H1 (cell line): ENCODE measurements around the gene ORC5. TPM values are rescaled to one million over a fixed set of nuclear protein-coding genes. Genes with fewer than 3 reads are reported as not detected.

Source experiments
- CTCF ChIA-PET: fragments of 300-600 bp; sonication (Branson Sonifier 250); formaldehyde crosslinking; loops from one replicate; lab custom pipeline; 2021; ENCODE audit not compliant: partially characterized antibody; lab: Charles Lee
- POLR2A ChIA-PET: fragments of 300-600 bp; sonication (Branson Sonifier 250); formaldehyde crosslinking; loops from one replicate; lab custom pipeline; 2021; ENCODE audit warnings: inconsistent platforms; ENCODE audit not compliant: partially characterized antibody; lab: Charles Lee
- DNase-seq, 2 experiments: peaks; one replicate each; pipeline versions ENCODE4 v3.0.0 to v3.0.0-alpha.2; 2010 to 2022; ENCODE audit warnings: low spot score in 2 of 2, low read depth in 1 of 2, mixed read lengths in 1 of 2
- FAIRE-seq: peaks from 2 replicates; lab custom pipeline; 2011; peaks lifted over from hg19 to GRCh38; lab: Jason Lieb, UNC
- H2AFZ ChIP-seq: 2 replicates; pipeline ENCODE4 v1.8.1; 2012; ENCODE audit warnings: low read length, inconsistent platforms
- H2AK5ac ChIP-seq: 2 replicates; pipeline ENCODE4 v1.6.1; 2013; ENCODE audit warnings: low read depth, low read length
- H2BK120ac ChIP-seq: replicated peaks from 2 replicates; pipeline ENCODE3; 2013; ENCODE audit warnings: low read depth, low read length, inconsistent platforms
- H2BK12ac ChIP-seq: 2 replicates; pipeline ENCODE4 v1.6.1; 2013; ENCODE audit warnings: low read depth, low read length
- H2BK15ac ChIP-seq: 2 replicates; pipeline ENCODE4 v1.6.1; 2013; ENCODE audit warnings: low read length
- H2BK20ac ChIP-seq: 2 replicates; pipeline ENCODE4 v1.6.1; 2013; ENCODE audit warnings: low read length
- H2BK5ac ChIP-seq: 2 replicates; pipeline ENCODE4 v1.6.1; 2013; ENCODE audit warnings: low read depth, low read length
- H3K14ac ChIP-seq: 2 replicates; pipeline ENCODE4 v1.6.1; 2013; ENCODE audit warnings: inconsistent platforms; ENCODE audit not compliant: insufficient read length
- H3K18ac ChIP-seq: 2 replicates; pipeline ENCODE4 v1.6.1; 2013; ENCODE audit warnings: low read length; ENCODE audit errors: extremely low read depth
- H3K23ac ChIP-seq: 2 replicates; pipeline ENCODE4 v1.6.1; 2013; ENCODE audit warnings: inconsistent platforms; ENCODE audit not compliant: insufficient read length
- H3K23me2 ChIP-seq: 2 replicates; pipeline ENCODE4 v1.6.1; 2013; ENCODE audit warnings: low read depth, low read length
- H3K27ac ChIP-seq: 2 replicates; pipeline ENCODE4 v1.6.1; 2011; ENCODE audit warnings: low read depth, low read length, inconsistent platforms
- H3K27me3 ChIP-seq, 4 experiments: replicated peaks in 1 of 4; 1 replicate in 1 of 4; 2 replicates in 3 of 4; pipeline versions ENCODE4 v1.6.1 to v1.8.1; 2011 to 2013; ENCODE audit warnings: low read length in 3 of 4, mild to moderate bottlenecking in 3 of 4, inconsistent platforms in 2 of 4, mixed read lengths in 2 of 4, moderate library complexity in 1 of 4; ENCODE audit not compliant: control insufficient read depth in 3 of 4, insufficient read depth in 3 of 4; ENCODE audit errors: extremely low read depth in 1 of 4
- H3K36me3 ChIP-seq, 4 experiments: 2 replicates each; pipeline versions ENCODE4 v1.6.1 to v1.8.1; 2011 to 2013; ENCODE audit warnings: mild to moderate bottlenecking in 4 of 4, low read length in 3 of 4, moderate library complexity in 2 of 4, control low read depth in 1 of 4, inconsistent platforms in 1 of 4; ENCODE audit not compliant: insufficient read depth in 4 of 4, control insufficient read depth in 2 of 4
- H3K4ac ChIP-seq: replicated peaks from 2 replicates; pipeline ENCODE3; 2013; ENCODE audit warnings: low read length, low read depth, mixed read lengths, inconsistent platforms; ENCODE audit not compliant: insufficient read length
- H3K4me1 ChIP-seq, 4 experiments: replicated peaks in 1 of 4; 1 replicate in 1 of 4; 2 replicates in 3 of 4; pipeline versions ENCODE4 v1.6.1 to v1.8.1; 2011 to 2013; ENCODE audit warnings: low read length in 3 of 4, inconsistent platforms in 2 of 4, mixed read lengths in 1 of 4; ENCODE audit not compliant: insufficient read depth in 4 of 4, control insufficient read depth in 3 of 4
- H3K4me2 ChIP-seq, 2 experiments: 2 replicates each; pipeline versions ENCODE4 v1.6.1 to v1.8.1; 2011 to 2013; ENCODE audit warnings: low read depth in 2 of 2, low read length in 2 of 2, control low read depth in 1 of 2, inconsistent platforms in 1 of 2, mild to moderate bottlenecking in 1 of 2; ENCODE audit not compliant: insufficient read depth in 1 of 2
- H3K4me3 ChIP-seq, 4 experiments: fragments of 200-600, 300-600 bp in 1 of 4; sonication (generic), shearing (Covaris generic), sonication (Bioruptor Twin) in 1 of 4; 2 replicates each; pipeline versions ENCODE4 v1.5.1 to v1.8.1; 2011 to 2016; ENCODE audit warnings: low read length in 4 of 4, low read depth in 3 of 4, control low read depth in 2 of 4, inconsistent platforms in 2 of 4, mild to moderate bottlenecking in 2 of 4, mixed read lengths in 1 of 4, moderate library complexity in 1 of 4; ENCODE audit not compliant: insufficient read depth in 2 of 4; ENCODE audit errors: extremely low read depth in 1 of 4
- H3K56ac ChIP-seq: replicated peaks from 2 replicates; pipeline ENCODE3; 2013; ENCODE audit warnings: low read depth, mild to moderate bottlenecking, mixed read lengths, low read length, inconsistent platforms; ENCODE audit not compliant: insufficient read length
- H3K79me1 ChIP-seq: 2 replicates; pipeline ENCODE4 v1.6.1; 2013; ENCODE audit warnings: low read depth, low read length, control low read depth
- H3K79me2 ChIP-seq, 2 experiments: 2 replicates each; pipeline versions ENCODE4 v1.6.1 to v1.8.1; 2012 to 2013; ENCODE audit warnings: low read length in 2 of 2, mild to moderate bottlenecking in 2 of 2, inconsistent platforms in 1 of 2; ENCODE audit not compliant: insufficient read depth in 2 of 2, control insufficient read depth in 1 of 2
- H3K9ac ChIP-seq, 4 experiments: replicated peaks in 1 of 4; 1 replicate in 1 of 4; 2 replicates in 3 of 4; pipeline versions ENCODE4 v1.6.1 to v1.8.1; 2011 to 2013; ENCODE audit warnings: low read depth in 3 of 4, low read length in 3 of 4, control low read depth in 2 of 4, mild to moderate bottlenecking in 2 of 4, moderate library complexity in 2 of 4, inconsistent platforms in 1 of 4; ENCODE audit errors: extremely low read depth in 1 of 4
- H3K9me3 ChIP-seq, 2 experiments: 2 replicates each; pipeline versions ENCODE4 v1.6.1 to v1.8.1; 2012 to 2013; ENCODE audit warnings: mild to moderate bottlenecking in 2 of 2, moderate library complexity in 2 of 2, control low read depth in 1 of 2, inconsistent platforms in 1 of 2, low read depth in 1 of 2, low read length in 1 of 2, mixed read lengths in 1 of 2; ENCODE audit not compliant: insufficient read depth in 2 of 2
- H4K20me1 ChIP-seq, 2 experiments: replicated peaks in 1 of 2; 2 replicates each; pipeline versions ENCODE3 to v1.8.1; 2011 to 2013; ENCODE audit warnings: inconsistent platforms in 2 of 2, low read length in 2 of 2, mild to moderate bottlenecking in 1 of 2; ENCODE audit not compliant: insufficient read depth in 2 of 2, control insufficient read depth in 1 of 2
- H4K5ac ChIP-seq: 2 replicates; pipeline ENCODE4 v1.6.1; 2013; ENCODE audit warnings: low read length, low read depth, mixed read lengths, inconsistent platforms; ENCODE audit not compliant: insufficient read length
- H4K8ac ChIP-seq: 2 replicates; pipeline ENCODE4 v1.8.0; 2013; ENCODE audit warnings: mild to moderate bottlenecking, moderate library complexity, low read length, inconsistent platforms; ENCODE audit not compliant: insufficient read depth; ENCODE audit errors: extremely low read depth
- H4K91ac ChIP-seq: replicated peaks from 2 replicates; pipeline ENCODE3; 2013; ENCODE audit warnings: low read length, mixed read lengths, inconsistent platforms; ENCODE audit not compliant: insufficient read length
- CHD1 ChIP-seq: IDR thresholded peaks from 2 replicates; pipeline ENCODE4 v1.6.1; 2012; ENCODE audit warnings: low read depth, low read length, improper control_type of control experiment
- CTBP2 ChIP-seq: IDR thresholded peaks from 2 replicates; pipeline ENCODE4 v1.7.0; 2011; ENCODE audit warnings: borderline replicate concordance, mild to moderate bottlenecking, moderate library complexity, mixed read lengths, low read length; ENCODE audit not compliant: insufficient read depth, insufficient read length
- GABPA ChIP-seq: IDR thresholded peaks from 2 replicates; pipeline ENCODE4 v1.6.1; 2011; ENCODE audit warnings: mild to moderate bottlenecking, low read length, moderate library complexity, borderline replicate concordance; ENCODE audit not compliant: insufficient read depth
- KDM5A ChIP-seq: fragments of 200-600 bp; IDR thresholded peaks from 2 replicates; pipeline ENCODE4 v1.7.1; 2012; ENCODE audit warnings: mild to moderate bottlenecking, low read length, inconsistent platforms, mixed read lengths
- NANOG ChIP-seq: IDR thresholded peaks from 2 replicates; pipeline ENCODE4 v1.6.1; 2011; ENCODE audit warnings: low read length, low read depth, mild to moderate bottlenecking, inconsistent platforms; ENCODE audit not compliant: insufficient read depth, poor library complexity, severe bottlenecking
- POLR2A ChIP-seq, 2 experiments: IDR thresholded peaks; 1 replicate in 1 of 2; 2 replicates in 1 of 2; pipeline ENCODE4 v1.6.1; 2011; ENCODE audit warnings: low read depth in 2 of 2, low read length in 2 of 2, mild to moderate bottlenecking in 2 of 2; ENCODE audit errors: control extremely low read depth in 1 of 2
- RAD21 ChIP-seq, 2 experiments: IDR thresholded peaks in 1 of 2; conservative IDR thresholded peaks in 1 of 2; 2 replicates each; pipeline ENCODE4 v1.6.1; 2011; ENCODE audit warnings: low read depth in 2 of 2, low read length in 2 of 2, improper control_type of control experiment in 1 of 2, inconsistent platforms in 1 of 2, mild to moderate bottlenecking in 1 of 2, moderate library complexity in 1 of 2
- RXRA ChIP-seq: IDR thresholded peaks from 2 replicates; pipeline ENCODE4 v1.6.1; 2011; ENCODE audit warnings: low read depth, mild to moderate bottlenecking, low read length, moderate library complexity; ENCODE audit not compliant: insufficient read depth
- TAF1 ChIP-seq: IDR thresholded peaks from 2 replicates; pipeline ENCODE4 v1.6.1; 2011; ENCODE audit warnings: mild to moderate bottlenecking, low read depth, low read length
- WGBS, 2 experiments: shearing (Covaris generic) in 1 of 2; methylation state at CpG; one replicate each; pipeline versions ENCODE4 v1.1.6 to v1.1.7; 2013 to 2015; ENCODE audit warnings: low lambda C conversion rate in 2 of 2, mixed read lengths in 2 of 2, inconsistent platforms in 1 of 2, low coverage in 1 of 2, missing lambda C conversion rate in 1 of 2; ENCODE audit not compliant: insufficient replicate concordance in 2 of 2, insufficient coverage in 1 of 2, insufficient read length in 1 of 2; ENCODE audit errors: extremely low coverage in 1 of 2, missing lambda C conversion rate in 1 of 2; 5-methylcytosine and 5-hydroxymethylcytosine counted together
- polyA plus RNA-seq, 7 experiments: library from polyadenylated mRNA; depleted of rRNA in 3 of 7; stranded (reverse) in 5 of 7; unstranded in 2 of 7; fragments of >200 nt in 5 of 7; fragments of 200-250 nt in 2 of 7; gene quantifications; 1 replicate in 5 of 7; 2 replicates in 1 of 7; 4 replicates in 1 of 7; pipeline versions ENCODE4 v1.2.1 to v1.2.3, GENCODE V29; 2011 to 2013; ENCODE audit warnings: missing spikeins in 2 of 7, mixed read lengths in 2 of 7
- total RNA-seq: library from RNA; stranded (reverse); fragmentation: NEBNext Ultra II Directional; extraction: Animal tissue kit (Norgen Biotek cat#: 25700); gene quantifications from 2 replicates; pipeline ENCODE4 v1.2.1, GENCODE V29; 2021
- TF ChIP-seq, protein P1 (sequence below): IDR thresholded peaks from 2 replicates; pipeline ENCODE4 v1.6.1; 2012; ENCODE audit warnings: inconsistent platforms

Gene ORC5
- total and polyA plus RNA-seq, 2 of the 8 experiments (the other 6 are each of a cell fraction or from before 2014, with no cell fraction given): 7.7 to 19.9 TPM

DNA sequence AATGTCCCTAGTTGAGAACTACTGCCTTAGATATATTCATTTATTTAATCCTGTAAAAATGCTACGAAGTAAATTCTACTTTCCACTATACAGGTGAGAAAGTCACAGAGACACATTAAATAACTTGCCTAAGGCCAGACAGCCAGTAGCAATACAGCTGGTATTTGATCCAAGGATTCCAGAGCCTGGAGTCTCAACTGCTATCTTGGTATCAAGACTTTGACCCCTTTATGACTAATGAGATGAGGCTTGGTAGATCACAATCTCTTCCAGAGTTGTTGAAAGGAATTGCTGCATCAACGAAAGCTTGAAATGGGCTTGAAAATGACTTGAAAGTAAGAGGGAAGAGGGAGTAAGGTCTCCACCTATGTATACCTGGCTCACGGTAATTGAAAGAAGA lies 83.3 kb downstream of the ORC5 start:
- H3K79me2 ChIP-seq: no peaks in the 10 kb centered on the region
- CTCF ChIA-PET: no interaction called here
- WGBS, 2 experiments: 90% methylated on average over 3 of the region's 3 CpGs; no CpG with 5 or more reads in 1 of the 2 experiments
- H2BK20ac ChIP-seq: no peak overlapping the region
- no peak overlapping the region for H3K23ac ChIP-seq
- H3K4me1 ChIP-seq: peaks cover 0 to 4% (median 0%) of the 10 kb centered on the region in 4 experiments; a peak in 1 of 7 replicates
- no peak overlapping the region for H3K14ac ChIP-seq
- no peak overlapping the region for H2BK12ac ChIP-seq
- no peak overlapping the region for H3K4me3 ChIP-seq
- H3K18ac ChIP-seq: no peak overlapping the region
- no peak overlapping the region for H3K56ac ChIP-seq
- POLR2A ChIA-PET: no interaction called here
- no peak overlapping the region for H3K4me2 ChIP-seq
- H3K4ac ChIP-seq: no peak overlapping the region
- no peaks in the 10 kb centered on the region for H3K27me3 ChIP-seq
- H4K5ac ChIP-seq: no peak overlapping the region
- no peaks in the 10 kb centered on the region for H3K36me3 ChIP-seq
- no peak overlapping the region for H4K91ac ChIP-seq
- no peaks in the 10 kb centered on the region for H4K20me1 ChIP-seq
- no peak overlapping the region for H3K27ac ChIP-seq
- no peaks in the 10 kb centered on the region for H3K9me3 ChIP-seq
- no peaks in the 10 kb centered on the region for H3K23me2 ChIP-seq
- H3K9ac ChIP-seq: no peak overlapping the region
- no peak overlapping the region for H2AK5ac ChIP-seq
- no peaks in the 10 kb centered on the region for H3K79me1 ChIP-seq
- DNase-seq (no peak), FAIRE-seq (no peak)
- H2BK15ac ChIP-seq: no peak overlapping the region
- H4K8ac ChIP-seq: no peak overlapping the region
- no peak overlapping the region for H2BK5ac ChIP-seq
- no peak overlapping the region for H2AFZ ChIP-seq
- H2BK120ac ChIP-seq: no peak overlapping the region
- no peak for TF ChIP-seq NANOG
- no peak for TF ChIP-seq GABPA
- TF ChIP-seq TAF1: no peak
- no peak for TF ChIP-seq KDM5A
- TF ChIP-seq POLR2A (IDR thresholded peaks at IDR 0.05; ENCODE audit: control extremely low read depth in 1 of 2, low read depth in 2 of 2, low read length in 2 of 2): no peak
- TF ChIP-seq CTBP2: no peak
- no peak for TF ChIP-seq CHD1
- TF ChIP-seq RAD21 (IDR thresholded peaks at IDR 0.05 in 1 of 2, conservative IDR thresholded peaks at IDR 0.05 in 1 of 2; ENCODE audit: low read depth in 2 of 2, low read length in 2 of 2): no peak
- TF ChIP-seq, protein P1, sequence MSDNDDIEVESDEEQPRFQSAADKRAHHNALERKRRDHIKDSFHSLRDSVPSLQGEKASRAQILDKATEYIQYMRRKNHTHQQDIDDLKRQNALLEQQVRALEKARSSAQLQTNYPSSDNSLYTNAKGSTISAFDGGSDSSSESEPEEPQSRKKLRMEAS: no peak
- TF ChIP-seq RXRA: no peak
